SK-N-SH (cell line): ENCODE results near the gene MTCL3.
A peak's percentile ranks its signal among the peaks of the same experiment; 100 is the strongest.

Experiments used
- CTCF ChIA-PET: fragments of 300-600, 350-600 bp; formaldehyde crosslinking; extraction: SDS; loops from one replicate; lab custom pipeline; 2021; lab: Yijun Ruan, JAX
- POLR2A ChIA-PET: fragments of 350-600 bp; sonication (Branson Sonifier 250); formaldehyde crosslinking; extraction: SDS; loops from one replicate; lab custom pipeline; 2020; ENCODE audit warnings: antibody characterized with exemption, inconsistent platforms; lab: Yijun Ruan, JAX
- DNase-seq: peaks from one replicate; pipeline ENCODE4 v3.0.0; 2012
- H2AFZ ChIP-seq: fragments of 200-600 bp; sonication (generic); 2 replicates; pipeline ENCODE4 v1.8.1; 2016; ENCODE audit warnings: antibody characterized with exemption, mild to moderate bottlenecking, low read depth
- H3F3A ChIP-seq: fragments of 200-600 bp; sonication (generic); replicated peaks from 2 replicates; pipeline ENCODE3; 2016; ENCODE audit warnings: antibody characterized with exemption, mild to moderate bottlenecking; ENCODE audit not compliant: insufficient read depth
- H3K27ac ChIP-seq, 2 experiments: fragments of 200-500 bp in 1 of 2; fragments of 200-600 bp in 1 of 2; sonication (Bioruptor generic) in 1 of 2; sonication (generic), shearing (Covaris generic) in 1 of 2; 2 replicates each; pipeline versions ENCODE4 v1.5.1 to v1.6.1; 2014 to 2016; ENCODE audit warnings: low read depth in 2 of 2, inconsistent platforms in 1 of 2, low read length in 1 of 2, mild to moderate bottlenecking in 1 of 2, mixed read lengths in 1 of 2
- H3K27me3 ChIP-seq: fragments of 200-600 bp; sonication (generic), shearing (Covaris generic); 2 replicates; pipeline ENCODE4 v1.6.1; 2016; ENCODE audit warnings: mixed run types; ENCODE audit not compliant: insufficient read depth
- H3K36me3 ChIP-seq, 2 experiments: fragments of 200-500 bp in 1 of 2; fragments of 200-600 bp in 1 of 2; sonication (Bioruptor generic) in 1 of 2; sonication (generic) in 1 of 2; replicated peaks in 1 of 2; 2 replicates each; pipeline versions ENCODE3 to v1.5.1; 2014 to 2016; ENCODE audit warnings: low read length in 1 of 2, mild to moderate bottlenecking in 1 of 2; ENCODE audit not compliant: insufficient read depth in 2 of 2, control insufficient read depth in 1 of 2
- H3K4me1 ChIP-seq, 2 experiments: fragments of 200-500 bp in 1 of 2; fragments of 200-600 bp in 1 of 2; sonication (Bioruptor generic) in 1 of 2; sonication (generic), shearing (Covaris generic) in 1 of 2; 2 replicates each; pipeline versions ENCODE4 v1.5.1 to v1.6.1; 2014 to 2016; ENCODE audit warnings: low read depth in 1 of 2, low read length in 1 of 2, mixed run types in 1 of 2; ENCODE audit not compliant: insufficient read depth in 2 of 2, control insufficient read depth in 1 of 2
- H3K4me2 ChIP-seq: fragments of 200-600 bp; sonication (generic), shearing (Covaris generic); 2 replicates; pipeline ENCODE4 v1.6.1; 2017; ENCODE audit warnings: mixed run types
- H3K4me3 ChIP-seq, 2 experiments: fragments of 200-500 bp in 1 of 2; fragments of 200-600 bp in 1 of 2; sonication (Bioruptor generic) in 1 of 2; sonication (generic), shearing (Covaris generic) in 1 of 2; 2 replicates each; pipeline versions ENCODE4 v1.5.1 to v1.8.1; 2014 to 2016; ENCODE audit warnings: low read depth in 2 of 2, inconsistent platforms in 1 of 2, low read length in 1 of 2, mild to moderate bottlenecking in 1 of 2, mixed read lengths in 1 of 2, moderate library complexity in 1 of 2
- H3K79me2 ChIP-seq: fragments of 200-600 bp; sonication (generic); 2 replicates; pipeline ENCODE4 v1.8.1; 2017; ENCODE audit warnings: mild to moderate bottlenecking; ENCODE audit not compliant: insufficient read depth
- H3K9ac ChIP-seq: fragments of 200-600 bp; sonication (generic); 2 replicates; pipeline ENCODE4 v1.6.1; 2017; ENCODE audit warnings: mixed run types
- H3K9me2 ChIP-seq: fragments of 200-600 bp; sonication (generic); 2 replicates; pipeline ENCODE4 v1.6.1; 2017; ENCODE audit warnings: mixed run types
- H3K9me3 ChIP-seq: fragments of 200-600 bp; sonication (generic); 2 replicates; pipeline ENCODE4 v1.6.1; 2017; ENCODE audit warnings: mixed run types, mild to moderate bottlenecking, moderate library complexity
- H4K20me1 ChIP-seq: fragments of 200-600 bp; sonication (generic); 2 replicates; pipeline ENCODE4 v1.6.1; 2017; ENCODE audit warnings: mild to moderate bottlenecking, mixed run types; ENCODE audit not compliant: insufficient read depth
- CTCF ChIP-seq: fragments of 200-600 bp; sonication (generic); IDR thresholded peaks from 2 replicates; pipeline ENCODE4 v1.6.1; 2017; ENCODE audit warnings: antibody characterized with exemption, mild to moderate bottlenecking, moderate library complexity
- ELF1 ChIP-seq: IDR thresholded peaks from 2 replicates; pipeline ENCODE4 v1.4.0; 2012
- FOSL2 ChIP-seq: IDR thresholded peaks from 2 replicates; pipeline ENCODE4 v1.4.0; 2012; ENCODE audit warnings: low read depth, mild to moderate bottlenecking, moderate library complexity, borderline replicate concordance
- FOXJ3 ChIP-seq: sonication (generic); formaldehyde crosslinking; IDR thresholded peaks from 2 replicates; pipeline ENCODE4 v1.5.1; 2020; ENCODE audit warnings: mild to moderate bottlenecking, missing genetic modification reagents
- FOXM1 ChIP-seq: IDR thresholded peaks from 2 replicates; pipeline ENCODE4 v1.4.0; 2012; ENCODE audit warnings: low read depth, mild to moderate bottlenecking
- GABPA ChIP-seq: IDR thresholded peaks from 2 replicates; pipeline ENCODE4 v1.4.0; 2012; ENCODE audit warnings: low read depth, mild to moderate bottlenecking
- GATA2 ChIP-seq: sonication (generic); formaldehyde crosslinking; IDR thresholded peaks from 2 replicates; pipeline ENCODE4 v1.5.0; 2020; ENCODE audit warnings: mild to moderate bottlenecking, missing genetic modification reagents
- IRF3 ChIP-seq: fragments of 150-350 bp; IDR thresholded peaks from 2 replicates; pipeline ENCODE4 v1.6.1; 2016; ENCODE audit warnings: mild to moderate bottlenecking, low read depth, low read length
- NFIC ChIP-seq: IDR thresholded peaks from 2 replicates; pipeline ENCODE4 v1.4.0; 2012; ENCODE audit warnings: borderline replicate concordance
- PBX3 ChIP-seq: IDR thresholded peaks from 2 replicates; pipeline ENCODE4; 2012
- REST ChIP-seq: IDR thresholded peaks from 2 replicates; pipeline ENCODE4 v1.6.1; 2012; ENCODE audit warnings: mild to moderate bottlenecking, low read depth, low read length, moderate library complexity
- RXRA ChIP-seq: IDR thresholded peaks from 2 replicates; pipeline ENCODE4 v1.4.0; 2012; ENCODE audit warnings: low read depth, mild to moderate bottlenecking, borderline replicate concordance
- TAF1 ChIP-seq: IDR thresholded peaks from 2 replicates; pipeline ENCODE4 v1.6.1; 2012; ENCODE audit warnings: low read depth, mild to moderate bottlenecking, low read length, moderate library complexity, borderline replicate concordance
- YY1 ChIP-seq: IDR thresholded peaks from 2 replicates; pipeline ENCODE4 v1.4.0; 2012; ENCODE audit warnings: low read depth, mild to moderate bottlenecking
- WGBS: methylation state at CpG from one replicate; pipeline ENCODE4 v1.1.6; 2017; ENCODE audit warnings: low lambda C conversion rate; 5-methylcytosine and 5-hydroxymethylcytosine counted together

The MTCL3 gene

GRCh38 chr6:127515794-127516661 lies 3.1 kb downstream of the MTCL3 start (continued):
- TF ChIP-seq GATA2 (no peak), REST (peak; percentile 99), FOXM1 (no peak), TAF1 (no peak), PBX3 (no peak), FOXJ3 (CRISPR knock-in tag) (no peak), NFIC (no peak)

- POLR2A ChIA-PET: interaction anchor here (1.0 to 2.1 kb wide), 5 partner anchors 9 to 250 kb away, joined by 3 to 9 read pairs (median 7); partner anchors contain the start of gene RNF146
- peak overlapping the region; percentile 39; the same call in 1 of the 2 replicates for H3K9ac ChIP-seq
Observed at GRCh38 chr6:127515234-127515793, 3.8 kb downstream of the MTCL3 start.

More at GRCh38 chr6:127515234-127515793, 3.8 kb downstream of the MTCL3 start:
- H3K9me3 ChIP-seq: no peaks in the 10 kb centered on the region
- no peaks in the 10 kb centered on the region for H3K27me3 ChIP-seq
- H3K9me2 ChIP-seq: no peaks in the 10 kb centered on the region
- peaks cover 28 to 31% of the 10 kb centered on the region in 2 experiments for H3K36me3 ChIP-seq
- no peak overlapping the region for H2AFZ ChIP-seq
- H3K4me2 ChIP-seq: peak overlapping the region; percentile 85
- peaks cover 16% of the 10 kb centered on the region for H3F3A ChIP-seq
- peak overlapping the region; percentile 11 to 85; a peak in 3 of 4 replicates for H3K27ac ChIP-seq
- CTCF ChIA-PET: interaction anchor here (0.8 to 12.5 kb wide), 24 partner anchors 13 to 276 kb away, joined by 3 to 163 read pairs (median 6); partner anchors contain the start of genes ECHDC1 and KIAA0408
- peak; percentile 75 for DNase-seq
- peak overlapping the region; percentile 68 to 78 for H3K4me3 ChIP-seq
- H3K4me1 ChIP-seq: peaks cover 4 to 15% of the 10 kb centered on the region in 2 experiments; a peak in 3 of 4 replicates
- no peaks in the 10 kb centered on the region for H4K20me1 ChIP-seq
- 23% methylated on average over 20 of the region's 38 CpGs for WGBS
- peaks cover 6% of the 10 kb centered on the region for H3K79me2 ChIP-seq
- TF ChIP-seq IRF3: no peak
- no peak for TF ChIP-seq GABPA
- no peak for TF ChIP-seq FOSL2
- no peak for TF ChIP-seq RXRA
- TF ChIP-seq ELF1: no peak
- TF ChIP-seq REST: peak; percentile 67; the same call in 1 of the 2 replicates
- TF ChIP-seq YY1: peak; percentile 69
- TF ChIP-seq CTCF: peak; percentile 48
